Hematopoietic multipotent progenitor cell treated with erythropoietin and hydrocortisone succinate and interleukin-3 and kit ligand, for 17 days (in vitro differentiated cells): ENCODE measurements around the gene SON.
A peak's percentile ranks its signal among the peaks of the same experiment; 100 is the strongest.

Experiments used
- DNase-seq: peaks from one replicate; pipeline ENCODE4 v3.0.0-alpha.2; 2015; ENCODE audit warnings: low spot score

Gene SON

GRCh38 chr21:33543505-33544129 is 779 bp downstream of the SON start:
- no peak for DNase-seq

- peak; percentile 64 for DNase-seq
These were observed 1.8 kb downstream of the SON start for GRCh38 chr21:33544451-33545195.

- no peak for DNase-seq
These were observed 3.2 kb downstream of the SON start for GRCh38 chr21:33546086-33546485.

GRCh38 chr21:33549848-33550771 is 7.3 kb downstream of the SON start:
- DNase-seq: no peak

- no peak for DNase-seq
These were observed 8.2 kb downstream of the SON start for GRCh38 chr21:33550772-33551660.

GRCh38 chr21:33551664-33552063 is 8.8 kb downstream of the SON start:
- DNase-seq: no peak

GRCh38 chr21:33552093-33552998 is 9.5 kb downstream of the SON start:
- no peak for DNase-seq

- DNase-seq: no peak
These were observed 10.3 kb downstream of the SON start for GRCh38 chr21:33552999-33553598.

- DNase-seq: no peak
These were observed 11.6 kb downstream of the SON start for GRCh38 chr21:33554236-33554981.

GRCh38 chr21:33554982-33555344 is 12.1 kb downstream of the SON start:
- DNase-seq: no peak

GRCh38 chr21:33557447-33557846 is 14.6 kb downstream of the SON start:
- DNase-seq: no peak

- DNase-seq: no peak
These were observed 16.1 kb downstream of the SON start for GRCh38 chr21:33558777-33559421.

- DNase-seq: no peak
These were observed 17.0 kb downstream of the SON start for GRCh38 chr21:33559813-33560212.

- DNase-seq: no peak
These were observed 18.1 kb downstream of the SON start for GRCh38 chr21:33560965-33561364.

GRCh38 chr21:33561373-33561772 is 18.5 kb downstream of the SON start:
- no peak for DNase-seq

- DNase-seq: no peak
These were observed 19.6 kb downstream of the SON start for GRCh38 chr21:33562389-33562788.

- DNase-seq: no peak
These were observed 23.7 kb downstream of the SON start for GRCh38 chr21:33566514-33566913.

GRCh38 chr21:33567914-33568313 is 25.1 kb downstream of the SON start:
- no peak for DNase-seq

GRCh38 chr21:33568448-33568847 is 25.6 kb downstream of the SON start:
- no peak for DNase-seq
